Measurements from ENCODE around the gene CHCHD6.

Gene CHCHD6

GRCh38 chr3:126968391-126969390 is 264.7 kb downstream of the CHCHD6 start:
- DNase-seq = no peak
- TF ChIP-seq GATA1 (IDR thresholded peaks at IDR 0.05; ENCODE audit: low read depth, low read length) (no peak), POLR2A (IDR thresholded peaks at IDR 0.05; ENCODE audit: low read length) (no peak)

DNA sequence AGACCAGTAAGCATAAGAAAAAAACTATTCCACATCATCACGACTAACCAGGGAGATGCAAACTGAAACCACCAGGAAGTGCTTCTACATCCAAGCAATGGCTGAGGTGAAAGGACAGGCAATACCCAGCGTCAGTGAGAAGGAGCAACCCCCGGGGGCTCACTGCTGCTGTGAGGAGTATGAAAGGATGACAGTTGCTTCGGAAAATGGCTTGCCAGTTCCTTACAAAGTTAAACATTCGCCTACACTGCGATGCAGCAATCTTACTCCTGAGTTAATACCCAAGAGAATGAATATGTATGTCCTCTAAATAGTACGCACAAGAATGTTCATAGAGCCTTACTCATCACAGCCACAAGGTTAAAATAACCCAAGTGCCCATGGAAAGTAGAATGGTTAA is 265.5 kb downstream of the CHCHD6 start:
- TF ChIP-seq GATA1 (IDR thresholded peaks at IDR 0.05; ENCODE audit: low read depth, low read length) = no peak
- no peak for TF ChIP-seq POLR2A (IDR thresholded peaks at IDR 0.05; ENCODE audit: low read length)
- DNase-seq = no peak

GRCh38 chr3:126970101-126970500 is 266.1 kb downstream of the CHCHD6 start:
- TF ChIP-seq GATA1 (IDR thresholded peaks at IDR 0.05; ENCODE audit: low read depth, low read length) = no peak
- TF ChIP-seq POLR2A (IDR thresholded peaks at IDR 0.05; ENCODE audit: low read length) = no peak
- DNase-seq = no peak

GRCh38 chr3:126970921-126971320 is 266.9 kb downstream of the CHCHD6 start:
- TF ChIP-seq GATA1 (IDR thresholded peaks at IDR 0.05; ENCODE audit: low read depth, low read length) (no peak), POLR2A (IDR thresholded peaks at IDR 0.05; ENCODE audit: low read length) (no peak)

DNA sequence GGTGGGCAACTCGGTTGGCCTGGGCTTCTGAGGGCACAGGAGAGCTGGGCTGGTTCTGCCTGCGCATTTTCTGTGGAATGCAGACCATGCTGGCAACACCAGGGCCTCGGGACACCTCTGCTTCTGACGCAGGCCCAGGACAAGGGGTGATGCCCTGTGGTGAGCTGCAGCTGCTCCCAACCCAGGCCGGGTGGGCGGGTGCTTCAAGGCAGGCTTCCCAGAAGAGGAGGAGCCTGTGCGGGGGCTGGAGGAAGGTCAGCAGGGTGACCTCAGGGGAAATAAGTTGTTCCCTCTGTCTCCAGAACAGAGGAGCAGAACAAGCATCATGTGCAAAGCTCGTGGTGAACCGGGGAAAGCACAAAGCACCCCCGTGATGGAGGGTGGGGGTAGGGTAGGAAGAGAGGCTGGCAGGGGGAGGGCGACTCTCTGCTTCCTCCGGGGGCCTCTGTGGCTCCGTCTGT is 267.9 kb downstream of the CHCHD6 start:
- DNase-seq = no peak
- TF ChIP-seq GATA1 (IDR thresholded peaks at IDR 0.05; ENCODE audit: low read depth, low read length) (no peak), POLR2A (IDR thresholded peaks at IDR 0.05; ENCODE audit: low read length) (no peak)

More at GRCh38 chr3:126970921-126971320, 266.9 kb downstream of the CHCHD6 start:
- no peak for DNase-seq

DNA sequence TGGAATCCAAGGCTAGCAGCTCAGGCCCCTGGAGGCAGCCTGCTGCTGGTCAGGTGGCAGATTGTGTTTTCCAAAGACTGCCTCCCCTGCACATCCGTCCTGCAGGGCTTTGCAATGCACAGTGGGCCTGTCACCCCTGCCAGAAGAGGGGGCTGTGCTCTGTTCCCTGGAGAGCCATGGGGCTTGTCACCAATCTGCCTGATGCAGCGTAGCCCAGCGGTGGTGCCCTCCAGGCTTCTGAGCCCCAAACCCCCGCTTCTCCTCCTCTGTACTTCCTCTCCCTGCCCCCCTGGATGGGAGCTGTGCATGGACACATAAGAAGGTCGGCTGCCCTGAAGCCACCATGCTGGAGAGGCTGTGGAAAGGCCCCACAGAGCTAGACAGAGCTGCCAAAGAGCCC is 268.8 kb downstream of the CHCHD6 start:
- no peak for DNase-seq
- TF ChIP-seq POLR2A (IDR thresholded peaks at IDR 0.05; ENCODE audit: low read length) (no peak), GATA1 (IDR thresholded peaks at IDR 0.05; ENCODE audit: low read depth, low read length) (no peak)

DNA sequence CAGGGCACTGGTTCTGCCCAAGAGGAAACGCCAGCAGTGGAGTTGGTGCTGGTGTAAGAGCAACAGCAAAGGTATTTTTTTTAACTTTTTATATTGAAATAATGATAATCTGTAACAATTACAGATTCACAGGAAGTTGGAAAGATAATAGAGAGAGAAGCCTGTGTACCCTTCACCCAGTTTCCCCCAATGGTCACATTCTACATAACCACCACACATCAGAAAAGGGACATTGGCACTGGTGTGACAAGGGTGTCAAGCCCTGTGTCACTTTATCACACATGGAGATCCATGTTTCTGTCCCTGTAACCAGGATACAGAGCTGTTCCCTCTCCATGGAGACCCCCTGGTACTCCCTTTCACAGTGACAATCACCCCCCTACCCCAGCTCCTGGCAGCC is 269.8 kb downstream of the CHCHD6 start:
- DNase-seq = no peak
- TF ChIP-seq GATA1 (IDR thresholded peaks at IDR 0.05; ENCODE audit: low read depth, low read length) (no peak), POLR2A (IDR thresholded peaks at IDR 0.05; ENCODE audit: low read length) (no peak)

DNA sequence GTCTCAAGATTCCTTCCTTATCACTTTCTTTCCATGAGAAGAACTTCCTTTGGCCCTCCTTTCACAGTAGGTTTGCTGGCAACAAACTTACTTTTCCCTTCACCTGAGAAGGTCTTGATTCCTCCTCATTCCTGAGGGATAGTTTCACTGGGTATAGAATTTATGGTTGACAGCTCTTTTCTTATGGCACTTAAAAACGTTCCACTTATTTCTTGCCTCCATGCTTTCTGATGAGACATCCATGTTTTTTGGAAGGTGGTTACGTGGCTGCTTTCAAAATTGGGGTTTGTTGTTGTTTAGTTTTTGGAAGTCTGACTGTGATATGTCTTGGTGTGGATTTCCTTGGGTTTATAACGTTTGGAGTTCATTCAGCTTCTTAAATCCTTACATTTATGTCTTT is 270.7 kb downstream of the CHCHD6 start:
- no peak for TF ChIP-seq GATA1 (IDR thresholded peaks at IDR 0.05; ENCODE audit: low read depth, low read length)
- TF ChIP-seq POLR2A (IDR thresholded peaks at IDR 0.05; ENCODE audit: low read length) = no peak
- DNase-seq = no peak

GRCh38 chr3:126976906-126977305 is 272.9 kb downstream of the CHCHD6 start:
- DNase-seq = no peak
- no peak for TF ChIP-seq GATA1 (IDR thresholded peaks at IDR 0.05; ENCODE audit: low read depth, low read length)
- no peak for TF ChIP-seq POLR2A (IDR thresholded peaks at IDR 0.05; ENCODE audit: low read length)

DNA sequence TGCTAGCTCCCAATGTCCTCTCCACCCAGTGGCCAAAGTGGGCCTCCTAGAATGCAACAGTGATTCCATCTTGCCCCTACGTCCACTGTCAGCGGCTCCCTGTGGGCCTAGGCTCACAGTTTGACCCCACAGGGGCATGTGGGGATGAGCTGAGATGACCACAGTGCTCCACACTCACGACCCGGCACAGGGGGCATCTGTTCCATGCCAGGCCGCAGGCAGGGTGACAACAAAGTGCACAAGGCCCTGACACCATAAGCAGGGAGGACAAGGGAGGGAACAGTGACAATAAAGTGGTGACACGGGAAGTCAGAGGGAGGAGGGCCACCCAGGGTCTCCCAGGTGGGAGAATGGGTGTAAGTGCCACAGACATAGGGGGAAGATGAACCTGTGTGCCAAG is 273.8 kb downstream of the CHCHD6 start:
- TF ChIP-seq GATA1 (IDR thresholded peaks at IDR 0.05; ENCODE audit: low read depth, low read length) (no peak), POLR2A (IDR thresholded peaks at IDR 0.05; ENCODE audit: low read length) (no peak)

GRCh38 chr3:126978291-126978690 is 274.3 kb downstream of the CHCHD6 start:
- DNase-seq = no peak
- TF ChIP-seq POLR2A (IDR thresholded peaks at IDR 0.05; ENCODE audit: low read length) = no peak
- no peak for TF ChIP-seq GATA1 (IDR thresholded peaks at IDR 0.05; ENCODE audit: low read depth, low read length)

More for the DNA sequence above, 273.8 kb downstream of the CHCHD6 start:
- DNase-seq = no peak

- TF ChIP-seq POLR2A (IDR thresholded peaks at IDR 0.05; ENCODE audit: low read length) (no peak), GATA1 (IDR thresholded peaks at IDR 0.05; ENCODE audit: low read depth, low read length) (no peak)
- no peak for DNase-seq
Measured at GRCh38 chr3:126979046-126979628, 275.1 kb downstream of the CHCHD6 start.

DNA sequence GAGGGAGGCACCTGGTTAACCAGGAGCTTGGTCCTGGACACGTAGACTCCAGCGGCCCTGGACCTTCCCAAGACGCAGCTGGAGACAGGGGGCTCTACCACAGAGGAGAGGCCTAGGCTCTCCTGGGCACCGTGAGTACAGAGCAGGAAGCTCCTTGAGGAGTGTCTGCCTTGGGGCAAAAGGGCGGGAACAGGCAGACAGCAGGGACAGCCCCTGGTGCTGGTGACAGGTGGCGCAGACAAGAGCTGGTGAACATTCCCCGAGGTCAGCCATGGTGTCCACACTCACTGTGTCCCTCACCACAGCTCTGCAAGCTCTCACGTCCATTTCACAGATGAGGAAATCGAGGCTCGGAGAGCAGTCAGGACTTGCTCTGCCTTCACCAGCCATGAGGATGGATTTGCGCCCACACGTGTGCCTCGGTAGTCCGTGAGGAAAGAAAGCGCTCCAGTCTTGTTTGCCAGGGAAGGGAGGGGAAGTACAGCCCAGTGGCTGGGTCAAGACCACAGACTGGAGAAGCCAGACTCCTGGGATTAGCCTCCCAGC is 276.3 kb downstream of the CHCHD6 start:
- no peak for DNase-seq
- TF ChIP-seq GATA1 (IDR thresholded peaks at IDR 0.05; ENCODE audit: low read depth, low read length) (no peak), POLR2A (IDR thresholded peaks at IDR 0.05; ENCODE audit: low read length) (no peak)

GRCh38 chr3:126982126-126982470 is 278.1 kb downstream of the CHCHD6 start:
- TF ChIP-seq GATA1 (IDR thresholded peaks at IDR 0.05; ENCODE audit: low read depth, low read length) = no peak
- no peak for TF ChIP-seq POLR2A (IDR thresholded peaks at IDR 0.05; ENCODE audit: low read length)
- peak in 1 of 2 experiments; percentile 50 for DNase-seq

Measured in erythroblast (primary cell).